Effector CD4-positive, alpha-beta T cell (primary cell): ENCODE measurements around the gene SH3PXD2B.

ENCODE experiments used
- DNase-seq: peaks from one replicate; pipeline ENCODE4 v3.0.0-alpha.2; 2020

Gene SH3PXD2B

GRCh38 chr5:172436078-172436878 lies 18.0 kb downstream of the SH3PXD2B start:
- no peak for DNase-seq

- DNase-seq = no peak
These were observed 18.8 kb downstream of the SH3PXD2B start for GRCh38 chr5:172435362-172436077.

GRCh38 chr5:172434251-172434650 lies 20.1 kb downstream of the SH3PXD2B start:
- DNase-seq = no peak

- no peak for DNase-seq
These were observed 20.8 kb downstream of the SH3PXD2B start for GRCh38 chr5:172433513-172433912.

GRCh38 chr5:172433071-172433470 lies 21.3 kb downstream of the SH3PXD2B start:
- no peak for DNase-seq

DNA sequence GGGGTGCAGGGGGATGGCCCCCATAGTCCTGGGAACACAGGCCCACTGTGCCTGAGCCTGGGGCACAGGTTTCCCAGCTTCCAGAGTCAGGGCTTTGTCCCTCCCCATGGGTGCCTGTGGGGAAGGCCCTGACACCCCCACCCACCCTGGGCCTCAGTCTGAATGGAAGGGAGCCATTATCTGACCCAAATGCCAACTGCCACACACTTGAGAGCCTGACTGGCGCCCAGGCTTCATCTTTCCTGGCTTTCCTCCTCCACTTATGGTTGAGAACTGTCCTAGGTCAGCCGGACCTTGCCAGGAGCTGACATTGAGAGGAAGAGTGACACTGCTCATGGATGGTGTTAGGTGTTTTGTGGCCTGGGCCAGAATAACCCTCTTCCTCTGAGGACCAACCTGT lies 24.0 kb downstream of the SH3PXD2B start:
- no peak for DNase-seq

DNA sequence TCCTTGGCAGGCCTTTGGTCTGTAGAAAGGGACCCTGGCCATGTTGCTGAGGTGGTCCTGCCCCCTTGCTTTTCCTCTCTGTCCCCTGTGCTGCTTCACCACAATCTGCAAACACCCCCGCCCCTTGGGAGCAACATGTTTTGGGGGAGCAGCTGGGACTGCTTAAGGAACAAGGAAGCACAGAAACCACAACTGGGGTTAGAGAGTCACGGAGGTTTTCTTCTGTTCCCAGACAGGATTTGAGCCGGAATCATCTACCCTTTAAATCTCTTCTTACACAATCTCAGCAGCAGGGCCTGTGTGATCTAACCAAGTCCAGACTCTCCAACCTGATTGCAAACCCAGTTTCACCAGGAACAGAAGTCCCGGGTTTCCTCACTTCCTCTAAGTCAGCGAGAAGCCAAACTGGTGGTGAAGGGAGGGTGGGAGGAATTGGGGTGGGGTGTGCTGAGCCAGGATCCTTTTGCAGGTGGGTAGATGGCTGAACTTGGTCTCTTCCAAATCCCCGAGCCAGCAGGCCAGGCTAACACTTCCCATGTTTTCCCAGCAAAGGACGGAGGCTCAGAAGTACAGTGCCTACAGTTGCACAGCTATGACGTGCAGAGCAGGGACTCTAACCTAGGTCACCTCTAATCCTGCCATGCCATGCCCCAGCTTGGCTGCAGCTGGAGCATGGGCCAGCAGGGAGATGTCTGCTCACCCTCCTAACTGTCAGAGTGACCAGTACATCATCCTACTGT lies 25.0 kb downstream of the SH3PXD2B start:
- DNase-seq = no peak

DNA sequence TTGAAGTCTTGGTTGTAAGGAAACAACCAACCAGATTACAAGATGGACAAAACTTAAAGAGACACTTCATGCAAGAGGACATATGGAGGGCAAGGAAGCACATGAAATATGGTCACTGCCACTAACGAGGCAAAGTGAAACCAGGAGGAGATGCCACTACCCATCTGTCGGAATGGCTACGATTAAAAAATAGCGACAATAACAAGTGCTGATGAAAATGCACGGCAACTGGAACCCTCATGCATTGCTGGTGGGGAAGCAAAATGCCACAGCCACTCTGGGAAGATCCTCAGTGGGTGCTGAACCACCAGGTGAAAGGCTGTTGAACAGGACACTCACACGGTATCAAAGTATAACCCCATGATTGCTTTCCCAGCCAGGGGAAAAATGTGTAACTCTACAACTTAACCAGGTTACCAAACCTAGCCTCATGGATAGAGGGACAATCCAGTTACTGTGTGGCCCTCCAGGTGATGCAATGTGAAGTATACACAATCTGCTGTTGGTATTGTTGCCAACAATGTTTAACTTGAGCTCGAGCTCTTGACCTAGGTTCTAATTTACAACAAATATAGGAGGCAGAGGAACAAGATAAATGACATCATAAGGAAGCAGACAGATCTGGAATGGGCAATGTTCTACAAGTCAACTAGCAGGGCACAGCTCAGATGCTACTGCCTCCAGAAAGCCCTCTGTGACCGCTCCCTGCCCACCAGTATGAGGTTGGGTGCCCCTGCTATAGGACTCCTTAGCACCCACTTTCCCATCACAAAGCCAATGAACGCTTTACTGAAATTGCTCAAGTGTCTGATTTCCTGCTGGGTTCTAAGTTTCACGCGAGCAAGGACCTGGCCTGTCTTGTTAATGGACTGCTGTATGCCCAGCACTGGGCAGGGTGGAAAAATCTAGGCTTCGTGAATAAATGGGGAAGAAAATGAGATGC lies 25.8 kb downstream of the SH3PXD2B start:
- DNase-seq = no peak

GRCh38 chr5:172427202-172427601 lies 27.1 kb downstream of the SH3PXD2B start:
- no peak for DNase-seq

- DNase-seq = no peak
These were observed 28.2 kb downstream of the SH3PXD2B start for GRCh38 chr5:172426086-172426485.

GRCh38 chr5:172425402-172425801 lies 28.9 kb downstream of the SH3PXD2B start:
- DNase-seq = no peak

DNA sequence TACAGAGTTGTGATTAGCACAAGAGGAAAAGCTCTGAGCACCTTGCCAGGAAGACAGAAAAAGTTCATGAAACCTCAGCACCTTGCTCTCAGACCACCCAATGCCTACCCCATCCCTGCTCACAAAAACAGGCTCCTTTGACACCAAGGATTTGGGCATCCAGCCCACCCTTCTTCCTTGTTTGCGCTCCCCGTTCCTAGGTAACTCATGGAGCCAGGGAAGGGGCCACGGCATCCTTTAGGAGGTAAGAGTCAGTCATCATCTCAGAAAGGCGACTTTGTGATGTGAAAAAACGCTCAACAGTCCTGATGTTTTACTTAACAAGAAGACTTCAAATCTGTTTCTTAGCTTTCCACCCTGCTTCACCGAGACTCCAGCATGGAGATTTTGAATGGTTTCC lies 29.5 kb downstream of the SH3PXD2B start:
- no peak for DNase-seq

DNA sequence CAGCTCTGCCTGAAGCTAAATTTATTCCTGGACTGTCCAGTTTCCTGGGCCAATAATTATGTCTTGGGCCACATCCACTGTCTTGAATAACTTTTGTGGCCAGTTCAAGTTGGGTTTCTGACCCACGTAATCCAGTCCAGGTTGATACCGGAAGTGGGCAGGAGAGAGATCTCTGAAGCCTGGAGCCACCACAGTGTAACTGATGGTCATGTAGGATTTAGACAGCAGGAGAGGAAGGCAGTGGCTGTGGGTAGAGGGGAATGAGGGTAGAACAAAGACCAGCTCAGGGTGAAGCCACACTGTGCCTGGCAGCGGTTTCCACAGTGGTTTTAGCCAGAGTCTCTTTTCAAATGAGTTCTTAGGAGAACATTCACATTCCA lies 30.2 kb downstream of the SH3PXD2B start:
- DNase-seq = no peak

DNA sequence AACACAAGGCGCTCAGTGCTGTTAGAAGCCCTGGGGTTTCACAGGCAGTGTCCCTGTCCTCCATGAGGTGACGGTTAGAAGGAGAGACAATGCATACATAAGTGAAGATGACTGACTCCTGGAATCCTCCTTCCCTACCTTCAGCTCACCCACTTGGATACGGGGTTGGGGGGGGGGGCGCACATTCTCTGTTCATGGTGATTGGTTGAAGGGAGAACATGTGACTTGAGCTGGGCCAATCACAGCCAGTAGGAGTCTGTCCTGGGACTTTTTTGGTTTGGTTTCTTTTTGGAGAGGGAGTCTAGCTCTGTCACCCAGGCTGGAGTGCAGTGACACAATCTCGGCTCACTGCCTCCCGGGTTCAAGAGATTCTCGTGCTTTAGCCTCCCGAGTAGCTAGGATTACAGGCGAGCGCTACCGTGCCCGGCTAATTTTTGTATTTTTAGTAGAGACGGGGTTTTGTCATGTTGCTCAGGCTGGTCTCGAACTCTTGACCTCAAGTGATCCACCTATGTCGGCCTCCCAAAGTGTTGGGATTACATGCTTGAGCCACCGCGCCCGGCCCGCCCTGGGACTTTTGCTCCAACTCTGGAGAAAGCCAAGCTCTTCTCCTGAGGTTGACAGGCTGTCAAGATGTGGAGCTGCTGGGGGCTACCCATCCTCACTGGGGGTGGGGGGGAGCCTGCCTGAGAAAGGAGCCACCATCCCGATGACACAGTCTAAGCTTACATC lies 30.8 kb downstream of the SH3PXD2B start:
- DNase-seq = no peak

- no peak for DNase-seq
These were observed 32.1 kb downstream of the SH3PXD2B start for GRCh38 chr5:172422255-172422654.

DNA sequence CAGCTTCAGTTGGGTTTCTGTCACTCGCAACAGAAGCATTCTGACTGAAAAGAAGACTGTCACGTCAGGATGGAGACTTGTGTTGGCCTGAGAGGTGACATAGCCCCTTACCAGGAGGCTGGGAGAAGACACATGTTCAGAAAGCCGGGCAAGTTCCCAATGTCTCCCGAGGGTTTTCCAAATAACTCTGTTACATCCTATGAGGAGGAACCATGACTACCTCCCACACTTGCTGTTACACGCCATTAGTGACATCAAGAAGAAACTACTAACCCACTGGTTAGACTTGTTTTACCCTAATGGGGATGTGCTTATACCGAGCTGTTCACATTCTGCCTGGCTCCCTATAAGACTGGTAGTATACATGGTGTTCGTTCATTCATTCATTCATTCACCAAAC lies 33.3 kb downstream of the SH3PXD2B start:
- no peak for DNase-seq

GRCh38 chr5:172420235-172420939 lies 33.9 kb downstream of the SH3PXD2B start:
- DNase-seq = no peak

GRCh38 chr5:172418862-172419814 lies 35.2 kb downstream of the SH3PXD2B start:
- DNase-seq = no peak

- DNase-seq = no peak
These were observed 36.2 kb downstream of the SH3PXD2B start for GRCh38 chr5:172417983-172418630.
